HG02973 (cell line): ENCODE measurements around the gene CGNL1.

Source experiments
- ATAC-seq: cut with Tn5 transposase; IDR thresholded peaks from one replicate; pipeline ENCODE4 v1.9.1; 2021; ENCODE audit warnings: moderate library complexity; ENCODE audit not compliant: unreplicated experiment

The CGNL1 gene

GRCh38 chr15:57421551-57421950 is 45.2 kb downstream of the CGNL1 start:
- no peak for ATAC-seq

- ATAC-seq: peak; percentile 77
Measured at GRCh38 chr15:57422113-57422754, 45.9 kb downstream of the CGNL1 start.

GRCh38 chr15:57423599-57424140 is 47.4 kb downstream of the CGNL1 start:
- no peak for ATAC-seq

- no peak for ATAC-seq
Measured at GRCh38 chr15:57424628-57425405, 48.5 kb downstream of the CGNL1 start.

- no peak for ATAC-seq
Measured at GRCh38 chr15:57425842-57426241, 49.5 kb downstream of the CGNL1 start.

GRCh38 chr15:57427367-57427821 is 51.1 kb downstream of the CGNL1 start:
- no peak for ATAC-seq

DNA sequence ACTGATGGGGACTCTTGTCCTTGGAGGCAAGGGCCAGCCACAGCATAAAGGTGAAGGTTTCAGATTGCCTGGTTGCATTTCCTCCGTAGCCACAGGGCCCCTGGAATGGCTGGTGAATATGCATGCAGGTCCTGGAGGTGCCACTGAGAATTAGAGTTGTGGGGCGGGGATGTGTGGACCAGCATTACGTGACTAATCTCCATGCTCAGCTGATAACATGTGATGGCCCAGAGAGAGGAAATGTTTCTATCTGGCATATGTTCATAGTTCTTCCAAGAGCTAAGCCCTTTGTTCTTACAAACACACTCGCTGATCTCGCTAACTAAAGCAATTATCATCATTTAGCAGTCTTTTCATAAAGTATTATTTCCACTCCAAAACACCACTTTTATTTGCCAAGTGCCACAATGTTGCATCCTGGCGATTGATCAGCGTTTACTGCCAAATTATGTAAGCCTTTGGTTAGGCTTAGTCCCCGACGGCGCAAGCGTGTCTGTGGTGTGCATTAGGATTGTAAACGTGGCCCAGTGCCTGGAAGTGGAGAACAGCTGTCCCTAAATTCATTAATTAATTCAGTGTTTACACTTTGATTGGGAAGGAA is 55.9 kb downstream of the CGNL1 start:
- ATAC-seq: no peak

DNA sequence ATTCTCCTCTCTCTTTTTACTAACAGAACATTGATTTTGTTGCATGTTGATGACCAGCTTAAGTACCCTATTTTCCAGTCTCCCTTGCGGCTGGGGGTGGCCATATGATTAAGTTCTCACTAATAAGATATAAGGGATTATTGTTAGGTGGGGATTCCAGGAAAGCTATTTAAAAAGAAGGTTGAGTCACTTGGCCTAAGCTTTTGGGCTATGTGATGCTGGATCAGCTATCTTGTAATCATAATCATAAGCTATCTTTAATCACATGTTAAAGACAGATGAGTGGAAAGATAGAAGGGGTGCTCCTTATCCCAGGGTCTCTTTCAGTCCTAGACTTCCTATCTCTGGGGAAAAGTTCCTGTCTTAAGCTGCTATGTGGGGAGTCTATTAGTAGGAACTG is 59.9 kb downstream of the CGNL1 start:
- ATAC-seq: no peak

GRCh38 chr15:57436961-57437360 is 60.7 kb downstream of the CGNL1 start:
- ATAC-seq: no peak

DNA sequence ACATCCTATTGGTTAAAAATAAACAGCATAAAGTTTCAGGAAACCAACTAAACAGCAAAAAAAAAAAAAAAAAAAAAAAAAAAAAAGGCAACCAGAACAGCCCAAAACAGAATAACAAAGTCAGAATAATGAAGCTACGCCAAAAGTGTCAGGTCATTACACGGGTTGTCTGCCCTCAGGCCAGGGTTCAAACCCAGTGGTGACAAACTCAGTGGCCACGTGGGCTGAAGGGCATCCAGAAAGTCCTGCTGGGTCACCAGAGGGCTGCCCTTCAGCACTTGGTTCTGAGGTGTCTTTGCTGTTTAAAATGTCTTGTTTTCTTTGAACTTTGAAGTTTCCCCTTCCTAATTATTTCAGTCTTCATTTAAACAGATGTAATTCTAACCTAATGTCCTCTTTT is 61.3 kb downstream of the CGNL1 start:
- no peak for ATAC-seq

DNA sequence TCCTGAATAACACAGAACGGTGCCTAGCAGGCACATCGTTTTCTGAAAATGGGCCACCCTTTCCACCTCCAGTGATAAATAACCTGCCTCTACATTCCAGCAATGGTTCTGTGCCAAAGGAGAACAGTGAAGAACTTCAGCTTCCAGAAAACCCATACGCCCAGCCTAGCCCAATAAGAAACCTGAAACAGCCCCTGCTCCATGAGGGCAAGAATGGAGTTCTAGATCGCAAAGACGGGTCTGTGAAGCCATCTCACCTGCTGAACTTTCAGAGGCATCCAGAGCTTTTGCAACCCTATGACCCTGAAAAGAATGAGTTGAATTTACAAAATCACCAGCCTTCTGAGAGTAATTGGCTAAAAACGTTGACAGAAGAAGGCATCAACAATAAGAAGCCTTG is 61.9 kb downstream of the CGNL1 start:
- no peak for ATAC-seq

GRCh38 chr15:57439128-57440027 is 63.1 kb downstream of the CGNL1 start:
- ATAC-seq: no peak

DNA sequence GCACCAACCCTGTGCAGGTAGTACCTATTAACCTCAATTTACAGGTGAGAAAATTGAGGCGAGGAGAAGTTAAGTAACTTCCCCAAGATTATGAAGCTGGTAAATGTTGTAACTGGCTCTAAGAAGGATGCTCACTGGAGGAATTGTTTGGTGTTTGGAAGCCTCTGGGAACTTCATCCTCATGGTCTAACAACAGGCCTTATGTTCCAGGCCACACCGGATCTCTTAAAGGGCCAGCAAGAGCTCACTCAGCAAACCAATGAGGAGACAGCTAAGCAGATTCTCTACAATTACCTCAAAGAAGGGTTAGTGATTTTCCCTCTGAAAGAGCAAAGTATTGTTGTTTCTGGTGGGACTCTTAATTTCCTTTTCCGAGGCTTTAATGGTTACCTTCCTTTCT is 63.9 kb downstream of the CGNL1 start:
- no peak for ATAC-seq

DNA sequence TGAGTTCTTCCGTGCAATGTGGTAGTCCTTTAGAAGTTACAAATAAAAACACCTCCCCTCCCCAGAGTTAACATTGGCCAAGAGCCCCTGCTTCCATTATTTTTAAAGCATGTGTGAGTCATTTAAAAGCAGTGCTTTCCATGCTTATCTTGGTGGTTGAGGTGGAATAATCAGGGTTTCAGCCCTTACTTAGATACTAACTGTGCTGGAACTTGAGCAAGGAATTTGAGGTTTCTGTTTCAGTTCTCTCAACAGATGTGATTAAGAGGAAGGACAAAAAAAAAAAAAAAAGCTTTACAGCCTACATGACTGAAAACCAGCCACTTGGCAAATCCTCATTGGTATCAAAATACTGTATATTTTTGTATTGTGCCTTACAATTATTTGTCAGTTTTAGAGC is 64.5 kb downstream of the CGNL1 start:
- no peak for ATAC-seq

- ATAC-seq: no peak
Measured at GRCh38 chr15:57442335-57442734, 66.0 kb downstream of the CGNL1 start.

DNA sequence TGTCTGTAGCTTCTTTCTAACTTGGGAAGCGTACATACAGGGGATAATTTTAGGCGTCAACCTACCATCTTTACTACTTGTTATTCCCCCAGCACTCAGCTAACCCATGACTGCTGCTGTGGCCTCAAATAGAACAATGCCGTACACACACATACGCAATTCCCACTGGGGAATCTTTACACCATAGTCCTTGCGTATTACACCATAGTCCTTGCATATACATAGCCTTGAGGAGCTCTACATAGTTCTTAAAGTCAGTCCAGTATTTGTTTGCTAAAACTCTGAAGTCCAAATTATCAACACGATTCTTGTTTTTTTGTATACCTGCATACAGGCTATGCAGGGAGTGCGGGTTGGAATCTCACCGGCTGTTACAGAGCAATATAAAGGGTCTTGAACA is 67.2 kb downstream of the CGNL1 start:
- ATAC-seq: no peak

DNA sequence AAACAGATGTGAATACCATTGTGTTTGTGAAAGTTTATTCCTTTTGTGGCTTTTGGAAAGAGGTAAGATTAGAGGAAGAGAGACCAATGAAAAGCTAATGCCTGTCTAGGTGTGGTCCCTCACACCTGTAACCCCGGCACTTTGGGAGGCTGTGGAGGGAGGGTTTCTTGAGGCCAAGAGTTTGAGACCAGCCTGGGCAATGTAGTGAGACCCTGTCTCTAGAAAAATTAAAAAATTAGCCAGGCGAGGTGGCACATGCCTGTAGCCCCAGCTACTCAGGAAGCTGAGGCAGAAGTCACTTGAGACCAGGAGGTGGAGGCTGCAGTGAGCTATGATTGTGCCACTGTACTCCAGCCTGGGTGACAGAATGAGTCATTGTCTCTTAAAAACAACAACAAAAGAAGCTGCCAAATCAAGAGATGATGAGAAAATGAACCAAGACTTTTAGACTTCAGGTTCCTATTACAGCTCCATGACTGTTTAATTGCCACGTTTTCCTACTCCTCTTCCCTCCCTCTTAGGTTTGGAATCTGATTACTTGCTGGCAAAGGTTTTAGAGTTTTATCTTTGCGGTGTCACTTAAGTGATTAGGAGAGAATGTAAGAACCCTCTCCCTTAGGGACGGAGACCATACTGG is 68.7 kb downstream of the CGNL1 start:
- ATAC-seq: no peak

GRCh38 chr15:57445872-57446271 is 69.6 kb downstream of the CGNL1 start:
- no peak for ATAC-seq

DNA sequence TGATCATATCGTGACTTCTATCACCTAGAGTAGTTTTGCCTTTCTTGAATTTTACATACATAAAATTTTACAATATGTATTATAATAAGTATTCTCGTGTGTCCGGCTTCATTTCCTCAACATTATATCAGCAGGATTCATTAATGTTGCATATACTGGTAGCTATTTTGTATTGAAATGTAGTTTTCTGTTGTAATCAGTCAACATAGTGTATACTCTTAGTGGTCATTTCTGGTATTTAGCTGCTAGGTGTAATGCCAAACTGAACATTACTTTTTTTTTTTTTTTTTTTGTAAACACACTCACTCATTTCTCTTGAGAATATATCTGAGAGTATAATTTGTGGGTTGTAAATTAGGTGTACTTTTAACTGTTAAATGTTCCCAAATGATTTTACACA is 70.1 kb downstream of the CGNL1 start:
- no peak for ATAC-seq

DNA sequence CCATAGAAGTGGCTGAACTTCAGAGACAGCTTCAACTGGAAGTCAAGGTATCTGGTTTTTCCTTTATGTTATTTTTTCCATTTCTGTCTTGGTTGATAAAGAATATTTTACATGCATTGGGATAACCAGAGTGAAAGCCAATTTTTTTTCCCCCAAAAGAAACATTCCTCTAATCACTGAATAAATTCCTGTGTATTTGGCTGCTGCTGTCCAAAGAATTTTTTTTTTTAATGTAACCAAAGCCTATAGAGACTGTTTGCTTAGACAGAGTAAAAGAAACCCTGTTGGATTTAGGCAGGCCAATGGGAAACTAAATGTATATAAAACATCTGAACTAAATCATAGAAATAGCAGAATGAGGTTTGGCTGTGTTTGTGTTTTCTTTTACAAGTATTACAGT is 75.2 kb downstream of the CGNL1 start:
- no peak for ATAC-seq
